WTC11 (cell line): ENCODE measurements around the gene KIRREL3. TPM values are rescaled to one million over a fixed set of nuclear protein-coding genes. Genes with fewer than 3 reads are reported as not detected.

ENCODE experiments used
- ATAC-seq: fragments of 200-7000 bp; cut with Tn5 transposase; 2 replicates; pipeline ENCODE4 v1.10.0; 2021; ENCODE audit warnings: mild to moderate bottlenecking, moderate library complexity
- CTCF ChIA-PET: fragments of 300-600 bp; sonication (Branson Sonifier 250); formaldehyde crosslinking; loops from one replicate; lab custom pipeline; 2021; ENCODE audit warnings: antibody characterized with exemption; lab: Charles Lee
- POLR2A ChIA-PET: fragments of 350-600 bp; sonication (Branson Sonifier 250); formaldehyde crosslinking; loops from one replicate; lab custom pipeline; 2021; ENCODE audit warnings: antibody characterized with exemption; lab: Charles Lee
- DNase-seq: peaks from one replicate; pipeline ENCODE4 v3.0.0; 2021; ENCODE audit warnings: low spot score
- H3K27ac Mint-ChIP-seq: 2 replicates; pipeline ENCODE4 v1.8.0; 2021; ENCODE audit warnings: mixed read lengths
- H3K27me3 Mint-ChIP-seq: 2 replicates; pipeline ENCODE4 v1.8.0; 2021; ENCODE audit warnings: low read depth, mild to moderate bottlenecking, moderate library complexity, mixed read lengths
- H3K36me3 Mint-ChIP-seq: 2 replicates; pipeline ENCODE4 v1.8.0; 2021; ENCODE audit warnings: mixed read lengths
- H3K4me1 Mint-ChIP-seq: 2 replicates; pipeline ENCODE4 v1.8.0; 2022; ENCODE audit warnings: mixed read lengths
- H3K4me3 Mint-ChIP-seq: 2 replicates; pipeline ENCODE4 v1.8.0; 2021; ENCODE audit warnings: mild to moderate bottlenecking, moderate library complexity, mixed read lengths
- H3K9me3 Mint-ChIP-seq: 2 replicates; pipeline ENCODE4 v1.8.0; 2021; ENCODE audit warnings: mixed read lengths
- AFF4 ChIP-seq: sonication (generic); formaldehyde crosslinking; IDR thresholded peaks from 2 replicates; pipeline ENCODE4 v1.8.1; 2023; ENCODE audit warnings: mild to moderate bottlenecking, missing genetic modification reagents, borderline replicate concordance
- CBFB ChIP-seq: sonication (generic); formaldehyde crosslinking; IDR thresholded peaks from 2 replicates; pipeline ENCODE4 v1.8.1; 2022; ENCODE audit warnings: mild to moderate bottlenecking, low read depth, missing genetic modification reagents
- CTCF ChIP-seq: fragments of 200-600 bp; IDR thresholded peaks from 2 replicates; pipeline ENCODE4 v1.8.0; 2022; ENCODE audit warnings: antibody characterized with exemption
- ELF4 ChIP-seq: sonication (generic); formaldehyde crosslinking; IDR thresholded peaks from 2 replicates; pipeline ENCODE4 v1.8.1; 2022; ENCODE audit warnings: low read depth, mild to moderate bottlenecking, moderate library complexity, missing genetic modification reagents
- GRHL2 ChIP-seq: fragments of 250-450 bp; sonication (Bioruptor Pico); IDR thresholded peaks from 2 replicates; pipeline ENCODE4 v1.8.0; 2022; ENCODE audit warnings: mild to moderate bottlenecking, moderate library complexity; ENCODE audit not compliant: insufficient replicate concordance, severe bottlenecking
- IRF2 ChIP-seq: sonication (generic); formaldehyde crosslinking; IDR thresholded peaks from 2 replicates; pipeline ENCODE4 v1.8.0; 2022; ENCODE audit warnings: low read depth, missing genetic modification reagents, borderline replicate concordance
- JUN ChIP-seq: sonication (generic); formaldehyde crosslinking; IDR thresholded peaks from 2 replicates; pipeline ENCODE4 v1.8.0; 2023; ENCODE audit warnings: mild to moderate bottlenecking, missing genetic modification reagents
- NFYB ChIP-seq: sonication (generic); formaldehyde crosslinking; conservative IDR thresholded peaks from 2 replicates; pipeline ENCODE4 v1.8.0; 2022; ENCODE audit warnings: low read depth, missing genetic modification reagents
- OVOL2 ChIP-seq: fragments of 250-450 bp; sonication (Bioruptor Pico); IDR thresholded peaks from 2 replicates; pipeline ENCODE4 v1.9.0; 2021; ENCODE audit warnings: mild to moderate bottlenecking, borderline replicate concordance
- PRRX2 ChIP-seq: fragments of 250-450 bp; sonication (Bioruptor Pico); IDR thresholded peaks from 2 replicates; pipeline ENCODE4 v1.8.0; 2021; ENCODE audit warnings: mild to moderate bottlenecking
- SMAD4 ChIP-seq: sonication (generic); formaldehyde crosslinking; IDR thresholded peaks from 2 replicates; pipeline ENCODE4 v1.8.0; 2022; ENCODE audit warnings: mild to moderate bottlenecking, missing genetic modification reagents
- ZMAT4 ChIP-seq: fragments of 250-450 bp; sonication (Bioruptor Pico); IDR thresholded peaks from 2 replicates; pipeline ENCODE4 v1.9.0; 2021; ENCODE audit warnings: mild to moderate bottlenecking
- total RNA-seq: library from RNA; stranded (reverse); gene quantifications from 3 replicates; pipeline ENCODE4 v1.2.3, GENCODE V29; 2021
- TF ChIP-seq, protein P1 (sequence below): sonication (generic); formaldehyde crosslinking; IDR thresholded peaks from 2 replicates; pipeline ENCODE4 v1.8.0; 2023; ENCODE audit warnings: mild to moderate bottlenecking, missing genetic modification reagents
- TF ChIP-seq, protein P2 (sequence below): sonication (generic); formaldehyde crosslinking; conservative IDR thresholded peaks from 2 replicates; pipeline ENCODE4 v1.8.1; 2023; ENCODE audit warnings: mild to moderate bottlenecking, low read depth, missing genetic modification reagents, moderate library complexity

The KIRREL3 gene
- total RNA-seq, 1 experiment from 2014 or later = 0.59 TPM

- TF ChIP-seq AFF4 (CRISPR knock-in tag) = no peak
- TF ChIP-seq IRF2 = no peak
- TF ChIP-seq, protein P1, sequence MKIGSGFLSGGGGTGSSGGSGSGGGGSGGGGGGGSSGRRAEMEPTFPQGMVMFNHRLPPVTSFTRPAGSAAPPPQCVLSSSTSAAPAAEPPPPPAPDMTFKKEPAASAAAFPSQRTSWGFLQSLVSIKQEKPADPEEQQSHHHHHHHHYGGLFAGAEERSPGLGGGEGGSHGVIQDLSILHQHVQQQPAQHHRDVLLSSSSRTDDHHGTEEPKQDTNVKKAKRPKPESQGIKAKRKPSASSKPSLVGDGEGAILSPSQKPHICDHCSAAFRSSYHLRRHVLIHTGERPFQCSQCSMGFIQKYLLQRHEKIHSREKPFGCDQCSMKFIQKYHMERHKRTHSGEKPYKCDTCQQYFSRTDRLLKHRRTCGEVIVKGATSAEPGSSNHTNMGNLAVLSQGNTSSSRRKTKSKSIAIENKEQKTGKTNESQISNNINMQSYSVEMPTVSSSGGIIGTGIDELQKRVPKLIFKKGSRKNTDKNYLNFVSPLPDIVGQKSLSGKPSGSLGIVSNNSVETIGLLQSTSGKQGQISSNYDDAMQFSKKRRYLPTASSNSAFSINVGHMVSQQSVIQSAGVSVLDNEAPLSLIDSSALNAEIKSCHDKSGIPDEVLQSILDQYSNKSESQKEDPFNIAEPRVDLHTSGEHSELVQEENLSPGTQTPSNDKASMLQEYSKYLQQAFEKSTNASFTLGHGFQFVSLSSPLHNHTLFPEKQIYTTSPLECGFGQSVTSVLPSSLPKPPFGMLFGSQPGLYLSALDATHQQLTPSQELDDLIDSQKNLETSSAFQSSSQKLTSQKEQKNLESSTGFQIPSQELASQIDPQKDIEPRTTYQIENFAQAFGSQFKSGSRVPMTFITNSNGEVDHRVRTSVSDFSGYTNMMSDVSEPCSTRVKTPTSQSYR (CRISPR knock-in tag) = no peak
Observed at GRCh38 chr11:126929179-126930061, 71.2 kb downstream of the KIRREL3 start (continued).

DNA sequence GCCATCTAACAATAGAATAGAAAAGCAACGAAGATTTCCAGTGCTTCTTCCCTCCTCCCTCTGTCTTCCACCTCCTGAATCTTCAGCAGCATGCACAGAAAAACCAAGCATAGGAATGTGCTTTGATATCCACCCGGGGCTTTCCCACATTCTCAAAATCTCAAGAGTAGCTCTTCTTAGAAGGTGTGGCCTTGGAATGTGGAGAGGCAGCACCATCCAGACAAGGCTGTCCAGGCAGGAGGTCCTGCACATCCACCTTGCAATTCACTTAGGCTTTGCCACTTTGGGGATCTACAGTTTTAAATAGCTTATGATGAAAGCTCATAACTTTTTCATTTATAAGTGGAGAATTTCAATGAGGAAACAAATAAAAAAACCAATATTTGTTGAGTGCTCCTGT is 72.9 kb downstream of the KIRREL3 start:
- CTCF ChIA-PET = no interaction called here
- POLR2A ChIA-PET = no interaction called here
- H3K27me3 Mint-ChIP-seq = no peaks in the 10 kb centered on the region; the same call in 1 of the 2 replicates
- peaks cover 7% of the 10 kb centered on the region; the same call in 1 of the 2 replicates for H3K4me1 Mint-ChIP-seq
- TF ChIP-seq, protein P2, sequence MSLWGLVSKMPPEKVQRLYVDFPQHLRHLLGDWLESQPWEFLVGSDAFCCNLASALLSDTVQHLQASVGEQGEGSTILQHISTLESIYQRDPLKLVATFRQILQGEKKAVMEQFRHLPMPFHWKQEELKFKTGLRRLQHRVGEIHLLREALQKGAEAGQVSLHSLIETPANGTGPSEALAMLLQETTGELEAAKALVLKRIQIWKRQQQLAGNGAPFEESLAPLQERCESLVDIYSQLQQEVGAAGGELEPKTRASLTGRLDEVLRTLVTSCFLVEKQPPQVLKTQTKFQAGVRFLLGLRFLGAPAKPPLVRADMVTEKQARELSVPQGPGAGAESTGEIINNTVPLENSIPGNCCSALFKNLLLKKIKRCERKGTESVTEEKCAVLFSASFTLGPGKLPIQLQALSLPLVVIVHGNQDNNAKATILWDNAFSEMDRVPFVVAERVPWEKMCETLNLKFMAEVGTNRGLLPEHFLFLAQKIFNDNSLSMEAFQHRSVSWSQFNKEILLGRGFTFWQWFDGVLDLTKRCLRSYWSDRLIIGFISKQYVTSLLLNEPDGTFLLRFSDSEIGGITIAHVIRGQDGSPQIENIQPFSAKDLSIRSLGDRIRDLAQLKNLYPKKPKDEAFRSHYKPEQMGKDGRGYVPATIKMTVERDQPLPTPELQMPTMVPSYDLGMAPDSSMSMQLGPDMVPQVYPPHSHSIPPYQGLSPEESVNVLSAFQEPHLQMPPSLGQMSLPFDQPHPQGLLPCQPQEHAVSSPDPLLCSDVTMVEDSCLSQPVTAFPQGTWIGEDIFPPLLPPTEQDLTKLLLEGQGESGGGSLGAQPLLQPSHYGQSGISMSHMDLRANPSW = no peak
- TF ChIP-seq NFYB (CRISPR knock-in tag) (no peak), IRF2 (no peak), ZMAT4 (CRISPR knock-in tag) (no peak), ELF4 (CRISPR knock-in tag) (no peak), GRHL2 (CRISPR knock-in tag) (no peak), JUN (CRISPR knock-in tag) (no peak), PRRX2 (no peak), CTCF (no peak), OVOL2 (CRISPR knock-in tag) (no peak), CBFB (CRISPR knock-in tag) (no peak), SMAD4 (CRISPR knock-in tag) (no peak)
- H3K36me3 Mint-ChIP-seq = no peaks in the 10 kb centered on the region
- no peak overlapping the region for H3K27ac Mint-ChIP-seq
- no peak for DNase-seq
- H3K9me3 Mint-ChIP-seq = peaks cover 12% of the 10 kb centered on the region
- no peak overlapping the region for H3K4me3 Mint-ChIP-seq
- no peak for ATAC-seq
